ENCODE measurements around the gene CDC42SE1. TPM values are rescaled to one million over a fixed set of nuclear protein-coding genes. Genes with fewer than 3 reads are reported as not detected.

Gene CDC42SE1
- total and polyA plus RNA-seq, 9 of the 15 experiments (the other 6 are each of a cell fraction or from before 2014, with no cell fraction given): 78.1 to 189 (median 114) TPM

GRCh38 chr1:151008244-151009205, 50.9 kb downstream of the CDC42SE1 start, which contains the start of gene PRUNE1 (continued):
- TF ChIP-seq TCF7L2 (IDR thresholded peaks at IDR 0.05; ENCODE audit: low read depth, low read length) (no peak), ZBTB2 (IDR thresholded peaks at IDR 0.05) (no peak), ZNF12 (CRISPR knock-in tag; IDR thresholded peaks at IDR 0.05) (no peak), LCOR (CRISPR knock-in tag; IDR thresholded peaks at IDR 0.05) (no peak), TSHZ1 (CRISPR knock-in tag; IDR thresholded peaks at IDR 0.05) (no peak), NKRF (IDR thresholded peaks at IDR 0.05; ENCODE audit: borderline replicate concordance) (peak; percentile 64; the same call in 1 of the 2 replicates), SREBF1 (IDR thresholded peaks at IDR 0.05; ENCODE audit: borderline replicate concordance, low read depth, low read length) (no peak), SPI1 (IDR thresholded peaks at IDR 0.05; ENCODE audit: borderline replicate concordance, low read depth, low read length) (peak; percentile 85; the same call in 1 of the 2 replicates), ETV5 (CRISPR knock-in tag; IDR thresholded peaks at IDR 0.05; ENCODE audit: low read depth) (no peak; the same call in 1 of the 2 replicates), RBBP5 (IDR thresholded peaks at IDR 0.05; ENCODE audit: borderline replicate concordance, insufficient read depth, low read length, poor library complexity, severe bottlenecking) (peak; percentile 66), KDM1A (IDR thresholded peaks at IDR 0.05) (no peak), SAFB (IDR thresholded peaks at IDR 0.05; ENCODE audit: borderline replicate concordance, low read depth, low read length) (no peak), UBTF (IDR thresholded peaks at IDR 0.05; ENCODE audit: borderline replicate concordance in 1 of 2, low read depth in 2 of 2, low read length in 2 of 2) (0 out of 4 replicates have a peak, but pooled peaks of 1 of the 2 experiments have one; percentile 62), ZNF699 (CRISPR knock-in tag; IDR thresholded peaks at IDR 0.05; ENCODE audit: insufficient replicate concordance) (no peak), ELK3 (CRISPR knock-in tag; IDR thresholded peaks at IDR 0.05) (no peak)

Data from K562 (cell line).